IMR-90 (cell line): ENCODE results near the gene C2orf92. TPM values are rescaled to one million over a fixed set of nuclear protein-coding genes. Genes with fewer than 3 reads are reported as not detected.
A peak's percentile ranks its signal among the peaks of the same experiment; 100 is the strongest.

Source experiments
- ATAC-seq: fragments of 200-7000 bp; cut with Tn5 transposase; 2 replicates; pipeline ENCODE4 v1.9.1; 2020; ENCODE audit warnings: low read depth, mild to moderate bottlenecking, moderate library complexity
- BruUV-seq: library from RNA; stranded (reverse); fragments of 400-500 nt; replicated peaks from 2 replicates; lab custom pipeline; 2021; lab: Mats Ljungman, UMichigan
- CTCF ChIA-PET: fragments of 300-600 bp; formaldehyde crosslinking; extraction: SDS; loops from one replicate; lab custom pipeline; 2021; ENCODE audit warnings: antibody characterized with exemption; lab: Yijun Ruan, JAX
- POLR2A ChIA-PET: fragments of 300-600 bp; sonication (Branson Sonifier 250); formaldehyde crosslinking; loops from one replicate; lab custom pipeline; 2022; ENCODE audit warnings: antibody characterized with exemption; ENCODE audit not compliant: unreplicated experiment; lab: Charles Lee
- DNase-seq: peaks from one replicate; pipeline ENCODE4 v3.0.0; 2013
- H2AFZ ChIP-seq: replicated peaks from 2 replicates; pipeline ENCODE3; 2013; ENCODE audit warnings: low read length, mild to moderate bottlenecking; ENCODE audit not compliant: poor library complexity
- H2AK5ac ChIP-seq: 2 replicates; pipeline ENCODE4 v1.6.1; 2013; ENCODE audit warnings: low read depth, low read length, inconsistent platforms
- H2AK9ac ChIP-seq: replicated peaks from 2 replicates; pipeline ENCODE3; 2013; ENCODE audit warnings: mild to moderate bottlenecking, low read depth, low read length, moderate library complexity; ENCODE audit not compliant: poor library complexity
- H2BK120ac ChIP-seq: 2 replicates; pipeline ENCODE4 v1.6.1; 2013; ENCODE audit warnings: low read depth, low read length, inconsistent platforms
- H2BK15ac ChIP-seq: 3 replicates; pipeline ENCODE4 v1.6.1; 2013; ENCODE audit warnings: low read depth, low read length, inconsistent platforms
- H2BK20ac ChIP-seq: 2 replicates; pipeline ENCODE4 v1.6.1; 2013; ENCODE audit warnings: low read depth, mild to moderate bottlenecking, inconsistent platforms, low read length, moderate library complexity
- H2BK5ac ChIP-seq: 2 replicates; pipeline ENCODE4 v1.6.1; 2013; ENCODE audit warnings: mild to moderate bottlenecking, low read depth, low read length, inconsistent platforms; ENCODE audit not compliant: poor library complexity, severe bottlenecking
- H3K14ac ChIP-seq: replicated peaks from 2 replicates; pipeline ENCODE4 v1.6.1; 2013; ENCODE audit warnings: low read depth, low read length, inconsistent platforms
- H3K18ac ChIP-seq: 2 replicates; pipeline ENCODE4 v1.6.1; 2013; ENCODE audit warnings: low read depth, low read length, control low read depth
- H3K23ac ChIP-seq: 2 replicates; pipeline ENCODE4 v1.6.1; 2013; ENCODE audit warnings: low read depth, low read length, inconsistent platforms
- H3K27ac ChIP-seq: 2 replicates; pipeline ENCODE4 v1.5.1; 2013; ENCODE audit warnings: mild to moderate bottlenecking, control low read depth, low read length; ENCODE audit not compliant: insufficient read depth
- H3K27me3 ChIP-seq: 2 replicates; pipeline ENCODE4 v1.6.1; 2013; ENCODE audit warnings: low read length; ENCODE audit not compliant: control insufficient read depth, insufficient read depth
- H3K36me3 ChIP-seq: 2 replicates; pipeline ENCODE4 v1.6.1; 2013; ENCODE audit warnings: low read length, mixed read lengths; ENCODE audit not compliant: control insufficient read depth, insufficient read depth
- H3K4ac ChIP-seq: 2 replicates; pipeline ENCODE4 v1.6.1; 2013; ENCODE audit warnings: low read depth, low read length, inconsistent platforms
- H3K4me1 ChIP-seq: 2 replicates; pipeline ENCODE4 v1.6.1; 2013; ENCODE audit warnings: low read length, mixed read lengths; ENCODE audit not compliant: control insufficient read depth, insufficient read depth
- H3K4me2 ChIP-seq: 2 replicates; pipeline ENCODE4 v1.6.1; 2013; ENCODE audit warnings: low read depth, mild to moderate bottlenecking, control low read depth, low read length, moderate library complexity
- H3K4me3 ChIP-seq: 2 replicates; pipeline ENCODE4 v1.5.1; 2013; ENCODE audit warnings: low read depth, mild to moderate bottlenecking, control low read depth, low read length, moderate library complexity; ENCODE audit not compliant: insufficient read depth
- H3K56ac ChIP-seq: 2 replicates; pipeline ENCODE4 v1.6.1; 2013; ENCODE audit warnings: low read length, inconsistent platforms; ENCODE audit not compliant: insufficient read depth; ENCODE audit errors: extremely low read depth
- H3K79me1 ChIP-seq, 2 experiments: 2 replicates each; pipeline ENCODE4 v1.6.1; 2013; ENCODE audit warnings: low read length in 2 of 2, inconsistent platforms in 1 of 2, low read depth in 1 of 2
- H3K9ac ChIP-seq: 2 replicates; pipeline ENCODE4 v1.6.1; 2013; ENCODE audit warnings: low read depth, low read length, control low read depth
- H3K9me1 ChIP-seq: 2 replicates; pipeline ENCODE4 v1.6.1; 2013; ENCODE audit warnings: low read length, inconsistent platforms; ENCODE audit not compliant: insufficient read depth
- H3K9me3 ChIP-seq: 2 replicates; pipeline ENCODE4 v1.6.1; 2013; ENCODE audit warnings: low read length; ENCODE audit not compliant: control insufficient read depth, insufficient read depth
- H4K20me1 ChIP-seq: 2 replicates; pipeline ENCODE4 v1.6.1; 2013; ENCODE audit warnings: low read length, inconsistent platforms; ENCODE audit not compliant: insufficient read depth
- H4K5ac ChIP-seq: 2 replicates; pipeline ENCODE4 v1.6.1; 2013; ENCODE audit warnings: mild to moderate bottlenecking, low read depth, low read length, control low read depth
- H4K8ac ChIP-seq, 2 experiments: 2 replicates each; pipeline ENCODE4 v1.6.1; 2013; ENCODE audit warnings: low read depth in 2 of 2, low read length in 2 of 2, control low read depth in 1 of 2, inconsistent platforms in 1 of 2
- H4K91ac ChIP-seq: 2 replicates; pipeline ENCODE4 v1.6.1; 2013; ENCODE audit warnings: low read depth, low read length, inconsistent platforms; ENCODE audit not compliant: insufficient read depth
- CEBPB ChIP-seq: IDR thresholded peaks from 2 replicates; pipeline ENCODE4 v1.6.1; 2012; ENCODE audit warnings: low read depth, low read length, improper control_type of control experiment
- WGBS, 2 experiments: methylation state at CpG; one replicate each; pipeline versions ENCODE4 v1.1.5 to v1.1.7; 2013; ENCODE audit warnings: missing lambda C conversion rate in 2 of 2; ENCODE audit not compliant: insufficient read length in 1 of 2; ENCODE audit errors: extremely low coverage in 2 of 2; 5-methylcytosine and 5-hydroxymethylcytosine counted together
- dilution Hi-C: fragments of 300-500 bp; cut with HindIII; formaldehyde crosslinking; loops from one replicate; pipeline ENCODE4 v1.14.3; 2018; ENCODE audit warnings: low sequenced_read_pairs; ENCODE audit not compliant: unreplicated experiment
- in situ Hi-C: fragments of 300-500 bp; cut with MboI; formaldehyde crosslinking; loops from 3 replicates; pipeline ENCODE4 v1.14.3; 2019; ENCODE audit warnings: low sequenced_read_pairs, inconsistent platforms, mixed read lengths
- intact Hi-C: fragments of 100-400 bp; cut with micrococcal nuclease; formaldehyde crosslinking; loops from 2 replicates; pipeline ENCODE4 v1.10.0; 2022
- polyA plus RNA-seq, 3 experiments: library from polyadenylated mRNA; depleted of rRNA; stranded (reverse); fragments of >200 nt; gene quantifications; 2 replicates each; pipeline ENCODE4 v1.2.3, GENCODE V29; 2012; ENCODE audit warnings: low replicate concordance in 1 of 3
- total RNA-seq: library from RNA; depleted of rRNA; stranded (reverse); fragments of >200 nt; gene quantifications from 2 replicates; pipeline ENCODE4 v1.2.3, GENCODE V29; 2012
- TF ChIP-seq, protein P1 (sequence below): fragments of 150-350 bp; IDR thresholded peaks from 2 replicates; pipeline ENCODE4 v1.6.1; 2017; ENCODE audit warnings: mild to moderate bottlenecking, antibody characterized with exemption, low read length, low read depth

The C2orf92 gene
- total and polyA plus RNA-seq, 2 of the 4 experiments (the other 2 are of a cell fraction): 0.90 to 2.5 TPM

GRCh38 chr2:97708608-97709007 lies 39.1 kb downstream of the C2orf92 start:
- no peak overlapping the region for H2BK20ac ChIP-seq
- no peak overlapping the region for H4K8ac ChIP-seq
- H3K9me3 ChIP-seq: no peaks in the 10 kb centered on the region
- H3K36me3 ChIP-seq: no peaks in the 10 kb centered on the region
- no peak overlapping the region for H3K18ac ChIP-seq
- no peak overlapping the region for H3K23ac ChIP-seq
- ATAC-seq (no peak), DNase-seq (no peak)
- H4K5ac ChIP-seq: no peak overlapping the region
- WGBS, 2 experiments: no CpG with 5 or more reads among the region's 8 CpGs
- no peak overlapping the region for H2AFZ ChIP-seq
- no peak overlapping the region for H2BK120ac ChIP-seq
- H3K4ac ChIP-seq: no peak overlapping the region
- H3K4me1 ChIP-seq: no peaks in the 10 kb centered on the region
- ChIA-PET CTCF (interaction anchor here (0.8 kb wide), 1 partner anchor 118 kb away, joined by 3 read pairs; no protein-coding TSS in a partner anchor), POLR2A (no interaction called here)
- BruUV-seq: no TSS peak
- no peak overlapping the region for H4K91ac ChIP-seq
- H2AK9ac ChIP-seq: no peak overlapping the region
- intact Hi-C loops: loop anchor here (10.0 kb wide), 2 partner anchors 56 to 1126 kb away; no protein-coding TSS in a partner anchor
- no peaks in the 10 kb centered on the region for H3K9me1 ChIP-seq
- no peak overlapping the region for H3K14ac ChIP-seq
- no peak overlapping the region for H3K9ac ChIP-seq
- in situ Hi-C loops: loop anchor here (10.0 kb wide), 1 partner anchor 676 kb away; no protein-coding TSS in a partner anchor
- dilution Hi-C loops: no loop called here
- H3K56ac ChIP-seq: no peak overlapping the region
- no peak overlapping the region for H3K4me2 ChIP-seq
- no peak overlapping the region for H2AK5ac ChIP-seq
- H2BK15ac ChIP-seq: no peak overlapping the region
- H3K27ac ChIP-seq: no peak overlapping the region
- H4K20me1 ChIP-seq: no peaks in the 10 kb centered on the region; the same call in 1 of the 2 replicates
- H3K79me1 ChIP-seq: no peaks in the 10 kb centered on the region
- no peak overlapping the region for H3K4me3 ChIP-seq
- TF ChIP-seq CEBPB: no peak
- TF ChIP-seq, protein P1, sequence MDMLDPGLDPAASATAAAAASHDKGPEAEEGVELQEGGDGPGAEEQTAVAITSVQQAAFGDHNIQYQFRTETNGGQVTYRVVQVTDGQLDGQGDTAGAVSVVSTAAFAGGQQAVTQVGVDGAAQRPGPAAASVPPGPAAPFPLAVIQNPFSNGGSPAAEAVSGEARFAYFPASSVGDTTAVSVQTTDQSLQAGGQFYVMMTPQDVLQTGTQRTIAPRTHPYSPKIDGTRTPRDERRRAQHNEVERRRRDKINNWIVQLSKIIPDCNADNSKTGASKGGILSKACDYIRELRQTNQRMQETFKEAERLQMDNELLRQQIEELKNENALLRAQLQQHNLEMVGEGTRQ: peak; percentile 38; the same call in 1 of the 2 replicates
- H2BK5ac ChIP-seq: no peak overlapping the region
- peaks cover 20% of the 10 kb centered on the region for H3K27me3 ChIP-seq
